HepG2 (cell line): Measurements from ENCODE around the gene KIRREL3.

Source experiments
- EP300 ChIP-seq, 3 experiments: sonication (generic) in 1 of 3; formaldehyde crosslinking in 1 of 3; IDR thresholded peaks; 2 replicates each; pipeline versions ENCODE4 v1.5.1 to v1.6.1; 2011 to 2020; ENCODE audit warnings: low read depth in 2 of 3, low read length in 2 of 3, borderline replicate concordance in 1 of 3, improper control_type of control experiment in 1 of 3, mild to moderate bottlenecking in 1 of 3, missing genetic modification reagents in 1 of 3, moderate library complexity in 1 of 3
- FOXK2 ChIP-seq: fragments of 450-650 bp; IDR thresholded peaks from 2 replicates; pipeline ENCODE4 v1.6.1; 2016
- IRF2 ChIP-seq: IDR thresholded peaks from 2 replicates; pipeline ENCODE4 v1.6.1; 2018; ENCODE audit warnings: missing genetic modification reagents, missing compliant biosample characterization
- NR2C2 ChIP-seq: sonication (generic); formaldehyde crosslinking; IDR thresholded peaks from 2 replicates; pipeline ENCODE4 v1.4.0; 2020; ENCODE audit warnings: missing genetic modification reagents, mild to moderate bottlenecking, moderate library complexity, borderline replicate concordance
- PREB ChIP-seq: sonication (generic); formaldehyde crosslinking; IDR thresholded peaks from 2 replicates; pipeline ENCODE4 v1.4.0; 2020; ENCODE audit warnings: missing genetic modification reagents
- TBP ChIP-seq: sonication (generic); formaldehyde crosslinking; IDR thresholded peaks from 2 replicates; pipeline ENCODE4 v1.5.0; 2020; ENCODE audit warnings: missing genetic modification reagents
- YY1 ChIP-seq: IDR thresholded peaks from 2 replicates; pipeline ENCODE4 v1.6.1; 2011; ENCODE audit warnings: low read length, low read depth, moderate library complexity, mild to moderate bottlenecking; ENCODE audit not compliant: insufficient read depth, insufficient replicate concordance
- ZFY ChIP-seq: sonication (generic); formaldehyde crosslinking; IDR thresholded peaks from 2 replicates; pipeline ENCODE4 v1.4.0; 2020; ENCODE audit warnings: missing genetic modification reagents
- ZKSCAN8 ChIP-seq: IDR thresholded peaks from 2 replicates; pipeline ENCODE4 v1.6.1; 2016; ENCODE audit warnings: borderline replicate concordance, missing genetic modification reagents, missing compliant biosample characterization
- TF ChIP-seq, protein P1 (sequence below): sonication (generic); formaldehyde crosslinking; IDR thresholded peaks from 2 replicates; pipeline ENCODE4 v1.5.0; 2020; ENCODE audit warnings: mild to moderate bottlenecking, missing genetic modification reagents, moderate library complexity
- TF ChIP-seq, protein P2 (sequence below): sonication (generic); formaldehyde crosslinking; IDR thresholded peaks from 2 replicates; pipeline ENCODE4 v1.8.1; 2022; ENCODE audit warnings: low read depth, mild to moderate bottlenecking, missing genetic modification reagents
- TF ChIP-seq, protein P3 (sequence below): sonication (generic); formaldehyde crosslinking; IDR thresholded peaks from 2 replicates; pipeline ENCODE4 v1.4.0; 2020; ENCODE audit warnings: mild to moderate bottlenecking, missing genetic modification reagents

DNA sequence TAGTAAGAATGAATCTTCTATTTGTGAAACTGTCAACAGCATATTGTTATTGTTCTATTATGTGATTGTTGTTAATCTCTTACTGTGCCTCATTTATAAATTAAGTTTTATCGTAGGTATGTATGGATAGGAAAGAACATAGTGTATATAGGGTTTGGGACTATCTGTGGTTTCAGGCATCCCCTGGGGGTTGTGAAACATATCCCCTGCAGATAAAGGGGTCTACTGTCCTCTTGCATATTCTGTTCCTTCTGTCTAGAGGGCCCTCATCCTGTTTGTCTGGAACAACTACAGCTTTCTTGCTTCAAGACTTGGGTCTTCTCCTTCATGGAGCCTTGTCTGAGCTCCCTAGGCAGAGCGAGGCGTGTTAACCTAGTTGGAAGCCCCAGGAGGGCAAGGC, 159.6 kb downstream of the KIRREL3 start:
- TF ChIP-seq IRF2, result no peak
- no peak for TF ChIP-seq YY1
- TF ChIP-seq, protein P1, sequence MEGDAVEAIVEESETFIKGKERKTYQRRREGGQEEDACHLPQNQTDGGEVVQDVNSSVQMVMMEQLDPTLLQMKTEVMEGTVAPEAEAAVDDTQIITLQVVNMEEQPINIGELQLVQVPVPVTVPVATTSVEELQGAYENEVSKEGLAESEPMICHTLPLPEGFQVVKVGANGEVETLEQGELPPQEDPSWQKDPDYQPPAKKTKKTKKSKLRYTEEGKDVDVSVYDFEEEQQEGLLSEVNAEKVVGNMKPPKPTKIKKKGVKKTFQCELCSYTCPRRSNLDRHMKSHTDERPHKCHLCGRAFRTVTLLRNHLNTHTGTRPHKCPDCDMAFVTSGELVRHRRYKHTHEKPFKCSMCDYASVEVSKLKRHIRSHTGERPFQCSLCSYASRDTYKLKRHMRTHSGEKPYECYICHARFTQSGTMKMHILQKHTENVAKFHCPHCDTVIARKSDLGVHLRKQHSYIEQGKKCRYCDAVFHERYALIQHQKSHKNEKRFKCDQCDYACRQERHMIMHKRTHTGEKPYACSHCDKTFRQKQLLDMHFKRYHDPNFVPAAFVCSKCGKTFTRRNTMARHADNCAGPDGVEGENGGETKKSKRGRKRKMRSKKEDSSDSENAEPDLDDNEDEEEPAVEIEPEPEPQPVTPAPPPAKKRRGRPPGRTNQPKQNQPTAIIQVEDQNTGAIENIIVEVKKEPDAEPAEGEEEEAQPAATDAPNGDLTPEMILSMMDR, result no peak
- TF ChIP-seq ZKSCAN8 (CRISPR knock-in tag), result no peak
- no peak for TF ChIP-seq NR2C2 (CRISPR knock-in tag)
- TF ChIP-seq FOXK2, result no peak
- TF ChIP-seq, protein P2, sequence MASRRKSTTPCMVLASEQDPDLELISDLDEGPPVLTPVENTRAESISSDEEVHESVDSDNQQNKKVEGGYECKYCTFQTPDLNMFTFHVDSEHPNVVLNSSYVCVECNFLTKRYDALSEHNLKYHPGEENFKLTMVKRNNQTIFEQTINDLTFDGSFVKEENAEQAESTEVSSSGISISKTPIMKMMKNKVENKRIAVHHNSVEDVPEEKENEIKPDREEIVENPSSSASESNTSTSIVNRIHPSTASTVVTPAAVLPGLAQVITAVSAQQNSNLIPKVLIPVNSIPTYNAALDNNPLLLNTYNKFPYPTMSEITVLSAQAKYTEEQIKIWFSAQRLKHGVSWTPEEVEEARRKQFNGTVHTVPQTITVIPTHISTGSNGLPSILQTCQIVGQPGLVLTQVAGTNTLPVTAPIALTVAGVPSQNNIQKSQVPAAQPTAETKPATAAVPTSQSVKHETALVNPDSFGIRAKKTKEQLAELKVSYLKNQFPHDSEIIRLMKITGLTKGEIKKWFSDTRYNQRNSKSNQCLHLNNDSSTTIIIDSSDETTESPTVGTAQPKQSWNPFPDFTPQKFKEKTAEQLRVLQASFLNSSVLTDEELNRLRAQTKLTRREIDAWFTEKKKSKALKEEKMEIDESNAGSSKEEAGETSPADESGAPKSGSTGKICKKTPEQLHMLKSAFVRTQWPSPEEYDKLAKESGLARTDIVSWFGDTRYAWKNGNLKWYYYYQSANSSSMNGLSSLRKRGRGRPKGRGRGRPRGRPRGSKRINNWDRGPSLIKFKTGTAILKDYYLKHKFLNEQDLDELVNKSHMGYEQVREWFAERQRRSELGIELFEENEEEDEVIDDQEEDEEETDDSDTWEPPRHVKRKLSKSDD (CRISPR knock-in tag), result no peak
- TF ChIP-seq, protein P3, sequence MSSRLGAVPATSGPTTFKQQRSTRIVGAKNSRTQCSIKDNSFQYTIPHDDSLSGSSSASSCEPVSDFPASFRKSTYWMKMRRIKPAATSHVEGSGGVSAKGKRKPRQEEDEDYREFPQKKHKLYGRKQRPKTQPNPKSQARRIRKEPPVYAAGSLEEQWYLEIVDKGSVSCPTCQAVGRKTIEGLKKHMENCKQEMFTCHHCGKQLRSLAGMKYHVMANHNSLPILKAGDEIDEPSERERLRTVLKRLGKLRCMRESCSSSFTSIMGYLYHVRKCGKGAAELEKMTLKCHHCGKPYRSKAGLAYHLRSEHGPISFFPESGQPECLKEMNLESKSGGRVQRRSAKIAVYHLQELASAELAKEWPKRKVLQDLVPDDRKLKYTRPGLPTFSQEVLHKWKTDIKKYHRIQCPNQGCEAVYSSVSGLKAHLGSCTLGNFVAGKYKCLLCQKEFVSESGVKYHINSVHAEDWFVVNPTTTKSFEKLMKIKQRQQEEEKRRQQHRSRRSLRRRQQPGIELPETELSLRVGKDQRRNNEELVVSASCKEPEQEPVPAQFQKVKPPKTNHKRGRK (CRISPR knock-in tag), result no peak
- no peak for TF ChIP-seq TBP (CRISPR knock-in tag)
- TF ChIP-seq PREB (CRISPR knock-in tag), result no peak
- no peak for TF ChIP-seq ZFY (CRISPR knock-in tag)
- TF ChIP-seq EP300 (IDR thresholded peaks at IDR 0.05; ENCODE audit: low read depth in 2 of 2, low read length in 2 of 2), result no peak
- TF ChIP-seq EP300 (CRISPR knock-in tag; IDR thresholded peaks at IDR 0.05; ENCODE audit: borderline replicate concordance), result no peak
